GM12874 (cell line): ENCODE measurements around the gene MET.

Source experiments
- CTCF ChIP-seq: IDR thresholded peaks from 2 replicates; pipeline ENCODE4 v1.5.1; 2011; ENCODE audit warnings: low read depth, mild to moderate bottlenecking, control low read depth, low read length, moderate library complexity; ENCODE audit not compliant: insufficient read depth

The MET gene

GRCh38 chr7:116679500-116679899 is 7.5 kb downstream of the MET start:
- no peak for TF ChIP-seq CTCF

GRCh38 chr7:116683786-116684185 is 11.8 kb downstream of the MET start:
- no peak for TF ChIP-seq CTCF

GRCh38 chr7:116686033-116686432 is 14.0 kb downstream of the MET start:
- TF ChIP-seq CTCF, result no peak

- TF ChIP-seq CTCF, result no peak
Measured at GRCh38 chr7:116686812-116687419, 14.9 kb downstream of the MET start.

- TF ChIP-seq CTCF, result no peak
Measured at GRCh38 chr7:116687801-116688201, 15.8 kb downstream of the MET start.

GRCh38 chr7:116689790-116690259 is 17.8 kb downstream of the MET start:
- no peak for TF ChIP-seq CTCF

- TF ChIP-seq CTCF, result no peak
Measured at GRCh38 chr7:116691664-116692063, 19.7 kb downstream of the MET start.
